A549 (cell line): Measurements from ENCODE around the gene NDUFAF5. TPM values are rescaled to one million over a fixed set of nuclear protein-coding genes. Genes with fewer than 3 reads are reported as not detected.

ENCODE experiments used
- ATAC-seq, 2 experiments: fragments of 200-7000 bp in 1 of 2; fragments of >200 bp in 1 of 2; cut with Nextera tagmentation in 1 of 2; cut with Tn5 transposase in 1 of 2; 3 replicates each; pipeline versions ENCODE4 v1.8.0 to v1.9.1; 2018 to 2020; ENCODE audit warnings: mild to moderate bottlenecking in 1 of 2, moderate library complexity in 1 of 2
- CTCF ChIA-PET: fragments of 300-600 bp; sonication (Branson Sonifier 250); formaldehyde crosslinking; extraction: SDS; loops from one replicate; lab custom pipeline; 2021; ENCODE audit warnings: antibody characterized with exemption, inconsistent platforms; lab: Yijun Ruan, JAX
- POLR2A ChIA-PET: fragments of 350-600 bp; formaldehyde crosslinking; extraction: SDS; loops from one replicate; lab custom pipeline; 2021; ENCODE audit warnings: antibody characterized with exemption, inconsistent platforms; lab: Yijun Ruan, JAX
- DNase-seq, 2 experiments: peaks; one replicate each; pipeline versions ENCODE4 v3.0.0 to v3.0.0-alpha.2; 2011 to 2016; ENCODE audit warnings: low read depth in 1 of 2, low spot score in 1 of 2
- FAIRE-seq: peaks from 2 replicates; lab custom pipeline; 2011; peaks lifted over from hg19 to GRCh38; lab: Jason Lieb, UNC
- H3K27ac ChIP-seq, 2 experiments: fragments of >200 bp; sonication (Bioruptor Twin); formaldehyde crosslinking; 3 replicates each; pipeline ENCODE4 v1.5.1; 2016 to 2017
- H3K4me1 ChIP-seq: fragments of >200 bp; sonication (Bioruptor Twin); formaldehyde crosslinking; 3 replicates; pipeline ENCODE4 v1.6.1; 2016
- H3K4me2 ChIP-seq: fragments of >200 bp; sonication (Bioruptor Twin); formaldehyde crosslinking; 3 replicates; pipeline ENCODE4 v1.6.1; 2016
- H3K4me3 ChIP-seq: fragments of >200 bp; sonication (Bioruptor Twin); formaldehyde crosslinking; 3 replicates; pipeline ENCODE4 v1.5.1; 2016
- H3K9me3 ChIP-seq: fragments of >200 bp; sonication (Bioruptor Twin); formaldehyde crosslinking; 3 replicates; pipeline ENCODE4 v1.6.1; 2016
- BHLHE40 ChIP-seq: IDR thresholded peaks from 2 replicates; pipeline ENCODE4 v1.6.1; 2012; ENCODE audit warnings: low read depth, low read length, inconsistent platforms
- CHD4 ChIP-seq: fragments of 200-600 bp; sonication (generic); IDR thresholded peaks from 2 replicates; pipeline ENCODE4 v1.6.1; 2016; ENCODE audit warnings: antibody characterized with exemption, mild to moderate bottlenecking, borderline replicate concordance
- EHF ChIP-seq: fragments of 250-450 bp; sonication (Bioruptor Pico); IDR thresholded peaks from 2 replicates; pipeline ENCODE4 v1.5.0; 2020; ENCODE audit warnings: mild to moderate bottlenecking
- ESRRA ChIP-seq: fragments of 150-350 bp; IDR thresholded peaks from 2 replicates; pipeline ENCODE4 v1.6.1; 2014; ENCODE audit warnings: mild to moderate bottlenecking, low read length, borderline replicate concordance
- FOSB ChIP-seq: fragments of 250-450 bp; sonication (Bioruptor Pico); IDR thresholded peaks from 2 replicates; pipeline ENCODE4 v1.5.0; 2020; ENCODE audit warnings: mild to moderate bottlenecking, moderate library complexity
- FOSL2 ChIP-seq, 2 experiments: fragments of 450-650 bp in 1 of 2; fragments of >200 bp in 1 of 2; sonication (Bioruptor Twin) in 1 of 2; formaldehyde crosslinking; IDR thresholded peaks; 2 replicates each; pipeline versions ENCODE4 v1.5.0 to v1.6.1; 2016 to 2020; ENCODE audit warnings: mild to moderate bottlenecking in 1 of 2, moderate library complexity in 1 of 2
- HEYL ChIP-seq: fragments of 250-450 bp; sonication (Bioruptor Pico); IDR thresholded peaks from 2 replicates; pipeline ENCODE4 v1.8.0; 2021; ENCODE audit warnings: mild to moderate bottlenecking, moderate library complexity
- HOXB5 ChIP-seq: fragments of 250-450 bp; sonication (Bioruptor Pico); IDR thresholded peaks from 2 replicates; pipeline ENCODE4 v1.5.0; 2020; ENCODE audit warnings: mild to moderate bottlenecking, moderate library complexity
- JUN ChIP-seq, 2 experiments: fragments of >200 bp; sonication (Bioruptor Twin); formaldehyde crosslinking; IDR thresholded peaks; 2 replicates in 1 of 2; 3 replicates in 1 of 2; pipeline ENCODE4 v1.6.1; 2016 to 2017
- MAZ ChIP-seq: fragments of 150-350 bp; IDR thresholded peaks from 2 replicates; pipeline ENCODE4 v1.6.1; 2014; ENCODE audit warnings: antibody characterized with exemption, low read depth, low read length, borderline replicate concordance
- NFE2L2 ChIP-seq: fragments of 150-350 bp; conservative IDR thresholded peaks from 2 replicates; pipeline ENCODE4 v1.6.1; 2014; ENCODE audit warnings: low read length
- NPAS2 ChIP-seq: fragments of 250-450 bp; sonication (Bioruptor Pico); IDR thresholded peaks from 2 replicates; pipeline ENCODE4 v1.8.0; 2022; ENCODE audit warnings: mild to moderate bottlenecking, moderate library complexity, borderline replicate concordance
- NR3C1 ChIP-seq: fragments of >200 bp; sonication (Bioruptor Twin); formaldehyde crosslinking; IDR thresholded peaks from 3 replicates; pipeline ENCODE4 v1.6.1; 2017
- RCOR1 ChIP-seq: fragments of 150-350 bp; IDR thresholded peaks from 2 replicates; pipeline ENCODE4 v1.6.1; 2014; ENCODE audit warnings: antibody characterized with exemption, low read length, low read depth
- SMC3 ChIP-seq: fragments of >200 bp; sonication (Bioruptor Twin); formaldehyde crosslinking; IDR thresholded peaks from 3 replicates; pipeline ENCODE4 v1.6.1; 2018; ENCODE audit warnings: inconsistent platforms
- ZC3H11A ChIP-seq: fragments of 450-650 bp; IDR thresholded peaks from 2 replicates; pipeline ENCODE4 v1.6.1; 2014; ENCODE audit warnings: antibody characterized with exemption, mild to moderate bottlenecking
- WGBS: methylation state at CpG from one replicate; pipeline ENCODE4 v1.1.6; 2017; ENCODE audit errors: missing lambda C conversion rate; 5-methylcytosine and 5-hydroxymethylcytosine counted together
- polyA plus RNA-seq, 4 experiments: library from polyadenylated mRNA; depleted of rRNA in 3 of 4; stranded (reverse); fragments of >200 nt; fragmentation: RNase III in 1 of 4; extraction: RNeasy Plus Mini Kit Qiagen cat#74134 plus additional on column Dnase treatment in 1 of 4; gene quantifications; 2 replicates in 3 of 4; 3 replicates in 1 of 4; pipeline ENCODE4 v1.2.3, GENCODE V29; 2011 to 2017
- TF ChIP-seq, protein P1 (sequence below): fragments of 250-450 bp; sonication (Bioruptor Pico); IDR thresholded peaks from 2 replicates; pipeline ENCODE4 v1.5.0; 2021; ENCODE audit warnings: mild to moderate bottlenecking, moderate library complexity, borderline replicate concordance
- TF ChIP-seq, protein P2 (sequence below): fragments of >200 bp; sonication (Bioruptor Twin); formaldehyde crosslinking; IDR thresholded peaks from 3 replicates; pipeline ENCODE4 v1.6.1; 2016
- TF ChIP-seq, protein P3 (sequence below): fragments of 250-450 bp; sonication (Bioruptor Pico); IDR thresholded peaks from 2 replicates; pipeline ENCODE4 v1.5.0; 2020; ENCODE audit warnings: low read depth, mild to moderate bottlenecking, moderate library complexity
- TF ChIP-seq, protein P4 (sequence below): IDR thresholded peaks from 2 replicates; pipeline ENCODE4 v1.6.1; 2012
- TF ChIP-seq, protein P5 (sequence below): fragments of 450-650 bp; IDR thresholded peaks from 2 replicates; pipeline ENCODE4 v1.6.1; 2014; ENCODE audit warnings: antibody characterized with exemption

NDUFAF5 gene
- polyA plus RNA-seq, 2 of the 4 experiments (the other 2 are of a cell fraction) = 29.2 to 53.5 TPM

DNA sequence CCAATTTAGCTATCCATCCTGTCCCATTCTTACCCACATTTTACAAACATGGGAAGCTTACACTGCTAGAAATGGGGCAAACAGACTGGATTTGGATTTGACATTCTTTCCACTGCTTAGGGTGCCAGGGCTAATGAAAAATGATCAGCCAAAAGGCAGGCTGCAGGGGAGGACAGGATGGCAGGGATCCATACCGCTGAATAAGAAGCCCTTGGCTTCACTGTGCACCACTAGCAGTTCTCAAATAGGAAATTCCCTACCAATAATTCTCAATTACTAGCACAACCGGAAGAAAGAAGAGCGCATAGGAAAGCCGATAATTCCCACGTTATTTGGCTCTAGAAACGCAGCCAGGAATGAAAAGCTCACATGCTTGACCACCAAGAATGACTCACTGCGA, 73.1 kb downstream of the NDUFAF5 start:
- Histone ChIP-seq H3K4me2 (no peak overlapping the region), H3K4me1 (no peaks in the 10 kb centered on the region), H3K9me3 (no peaks in the 10 kb centered on the region), H3K27ac (no peak overlapping the region), H3K4me3 (no peak overlapping the region)
- WGBS = 39% methylated on average over 7 of the region's 7 CpGs
- POLR2A ChIA-PET = no interaction called here
- no peak for ATAC-seq
- DNase-seq = no peak
- TF ChIP-seq, protein P1, sequence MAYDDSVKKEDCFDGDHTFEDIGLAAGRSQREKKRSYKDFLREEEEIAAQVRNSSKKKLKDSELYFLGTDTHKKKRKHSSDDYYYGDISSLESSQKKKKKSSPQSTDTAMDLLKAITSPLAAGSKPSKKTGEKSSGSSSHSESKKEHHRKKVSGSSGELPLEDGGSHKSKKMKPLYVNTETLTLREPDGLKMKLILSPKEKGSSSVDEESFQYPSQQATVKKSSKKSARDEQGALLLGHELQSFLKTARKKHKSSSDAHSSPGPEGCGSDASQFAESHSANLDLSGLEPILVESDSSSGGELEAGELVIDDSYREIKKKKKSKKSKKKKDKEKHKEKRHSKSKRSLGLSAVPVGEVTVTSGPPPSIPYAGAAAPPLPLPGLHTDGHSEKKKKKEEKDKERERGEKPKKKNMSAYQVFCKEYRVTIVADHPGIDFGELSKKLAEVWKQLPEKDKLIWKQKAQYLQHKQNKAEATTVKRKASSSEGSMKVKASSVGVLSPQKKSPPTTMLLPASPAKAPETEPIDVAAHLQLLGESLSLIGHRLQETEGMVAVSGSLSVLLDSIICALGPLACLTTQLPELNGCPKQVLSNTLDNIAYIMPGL (CRISPR knock-in tag) = no peak
- TF ChIP-seq EHF (no peak), MAZ (no peak), NFE2L2 (no peak), HOXB5 (no peak), ZC3H11A (no peak), SMC3 (no peak), BHLHE40 (no peak), CHD4 (no peak), ESRRA (no peak)
- TF ChIP-seq, protein P2, sequence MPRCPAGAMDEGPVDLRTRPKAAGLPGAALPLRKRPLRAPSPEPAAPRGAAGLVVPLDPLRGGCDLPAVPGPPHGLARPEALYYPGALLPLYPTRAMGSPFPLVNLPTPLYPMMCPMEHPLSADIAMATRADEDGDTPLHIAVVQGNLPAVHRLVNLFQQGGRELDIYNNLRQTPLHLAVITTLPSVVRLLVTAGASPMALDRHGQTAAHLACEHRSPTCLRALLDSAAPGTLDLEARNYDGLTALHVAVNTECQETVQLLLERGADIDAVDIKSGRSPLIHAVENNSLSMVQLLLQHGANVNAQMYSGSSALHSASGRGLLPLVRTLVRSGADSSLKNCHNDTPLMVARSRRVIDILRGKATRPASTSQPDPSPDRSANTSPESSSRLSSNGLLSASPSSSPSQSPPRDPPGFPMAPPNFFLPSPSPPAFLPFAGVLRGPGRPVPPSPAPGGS = no peak
- TF ChIP-seq, protein P3, sequence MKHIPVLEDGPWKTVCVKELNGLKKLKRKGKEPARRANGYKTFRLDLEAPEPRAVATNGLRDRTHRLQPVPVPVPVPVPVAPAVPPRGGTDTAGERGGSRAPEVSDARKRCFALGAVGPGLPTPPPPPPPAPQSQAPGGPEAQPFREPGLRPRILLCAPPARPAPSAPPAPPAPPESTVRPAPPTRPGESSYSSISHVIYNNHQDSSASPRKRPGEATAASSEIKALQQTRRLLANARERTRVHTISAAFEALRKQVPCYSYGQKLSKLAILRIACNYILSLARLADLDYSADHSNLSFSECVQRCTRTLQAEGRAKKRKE = no peak
- TF ChIP-seq, all 56 proteins: peak for 0
- no peak for FAIRE-seq
- CTCF ChIA-PET = interaction anchor here (1.0 kb wide), 1 partner anchor 80 kb away, joined by 3 read pairs; no protein-coding TSS in a partner anchor

DNA sequence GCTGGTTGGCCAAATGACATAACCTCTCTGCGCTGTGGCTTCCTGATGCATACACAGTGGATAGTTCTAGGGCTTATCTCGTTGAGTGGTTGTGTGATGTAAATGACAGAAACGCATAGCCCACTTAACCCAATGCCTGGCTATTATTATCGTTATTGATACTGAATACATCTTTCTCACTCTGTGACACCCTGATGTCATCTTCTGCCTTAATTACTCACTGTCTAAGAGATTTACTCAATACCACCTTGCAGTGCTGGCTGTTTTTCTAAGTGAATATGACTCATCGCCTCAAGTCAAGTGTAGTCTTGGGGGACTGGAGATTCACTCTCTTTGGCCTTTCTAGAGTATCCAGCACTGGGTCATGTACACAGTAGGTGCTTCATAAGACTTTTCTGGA, 73.6 kb downstream of the NDUFAF5 start:
- Histone ChIP-seq H3K4me3 (no peak overlapping the region), H3K27ac (no peak overlapping the region), H3K4me2 (no peak overlapping the region), H3K4me1 (no peaks in the 10 kb centered on the region), H3K9me3 (no peaks in the 10 kb centered on the region)
- ATAC-seq (no peak), FAIRE-seq (no peak), DNase-seq (no peak)
- ChIA-PET CTCF (no interaction called here), POLR2A (no interaction called here)
- TF ChIP-seq RCOR1 (no peak), FOSL2 (IDR thresholded peaks at IDR 0.05) (no peak), FOSL2 (CRISPR knock-in tag; IDR thresholded peaks at IDR 0.05) (peak; percentile 49)
- WGBS = 50% methylated on average over 5 of the region's 5 CpGs

DNA sequence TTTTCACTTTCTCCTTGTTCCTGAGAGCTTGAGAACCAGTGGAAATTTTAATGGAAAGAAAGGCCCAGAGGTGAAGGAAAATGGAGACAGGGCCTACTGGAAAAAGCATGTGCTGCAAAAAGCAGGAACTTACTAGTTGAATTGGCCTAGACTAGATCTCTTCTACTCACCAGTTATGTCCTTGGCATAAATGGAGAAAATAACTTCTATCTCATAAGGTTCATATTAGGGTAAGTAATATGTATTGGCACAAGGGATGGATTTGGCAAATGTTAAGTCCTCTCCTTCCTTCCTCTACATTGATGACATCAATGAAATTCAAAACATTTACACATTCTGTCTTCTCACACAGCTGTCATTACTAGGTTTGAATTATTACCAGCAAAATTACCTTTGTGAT, 74.0 kb downstream of the NDUFAF5 start:
- no peak overlapping the region for H3K4me3 ChIP-seq
- TF ChIP-seq HEYL (CRISPR knock-in tag) (no peak), JUN (IDR thresholded peaks at IDR 0.05) (no peak), NPAS2 (no peak), NR3C1 (no peak), FOSB (CRISPR knock-in tag) (no peak)
- TF ChIP-seq, protein P4, sequence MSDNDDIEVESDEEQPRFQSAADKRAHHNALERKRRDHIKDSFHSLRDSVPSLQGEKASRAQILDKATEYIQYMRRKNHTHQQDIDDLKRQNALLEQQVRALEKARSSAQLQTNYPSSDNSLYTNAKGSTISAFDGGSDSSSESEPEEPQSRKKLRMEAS = no peak
- TF ChIP-seq, protein P5, sequence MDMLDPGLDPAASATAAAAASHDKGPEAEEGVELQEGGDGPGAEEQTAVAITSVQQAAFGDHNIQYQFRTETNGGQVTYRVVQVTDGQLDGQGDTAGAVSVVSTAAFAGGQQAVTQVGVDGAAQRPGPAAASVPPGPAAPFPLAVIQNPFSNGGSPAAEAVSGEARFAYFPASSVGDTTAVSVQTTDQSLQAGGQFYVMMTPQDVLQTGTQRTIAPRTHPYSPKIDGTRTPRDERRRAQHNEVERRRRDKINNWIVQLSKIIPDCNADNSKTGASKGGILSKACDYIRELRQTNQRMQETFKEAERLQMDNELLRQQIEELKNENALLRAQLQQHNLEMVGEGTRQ = no peak
- no peaks in the 10 kb centered on the region for H3K4me1 ChIP-seq
- DNase-seq = no peak
- FAIRE-seq = peak; percentile 18
- ChIA-PET CTCF (no interaction called here), POLR2A (no interaction called here)
- no peak overlapping the region for H3K4me2 ChIP-seq
- no peaks in the 10 kb centered on the region for H3K9me3 ChIP-seq
- no peak overlapping the region for H3K27ac ChIP-seq
- no peak for ATAC-seq
